GM18907 (cell line): Measurements from ENCODE around the gene DHCR7.

Source experiments
- ATAC-seq: cut with Tn5 transposase; IDR thresholded peaks from one replicate; pipeline ENCODE4 v1.9.1; 2021; ENCODE audit warnings: mild to moderate bottlenecking, moderate library complexity; ENCODE audit not compliant: unreplicated experiment

DHCR7 gene

DNA sequence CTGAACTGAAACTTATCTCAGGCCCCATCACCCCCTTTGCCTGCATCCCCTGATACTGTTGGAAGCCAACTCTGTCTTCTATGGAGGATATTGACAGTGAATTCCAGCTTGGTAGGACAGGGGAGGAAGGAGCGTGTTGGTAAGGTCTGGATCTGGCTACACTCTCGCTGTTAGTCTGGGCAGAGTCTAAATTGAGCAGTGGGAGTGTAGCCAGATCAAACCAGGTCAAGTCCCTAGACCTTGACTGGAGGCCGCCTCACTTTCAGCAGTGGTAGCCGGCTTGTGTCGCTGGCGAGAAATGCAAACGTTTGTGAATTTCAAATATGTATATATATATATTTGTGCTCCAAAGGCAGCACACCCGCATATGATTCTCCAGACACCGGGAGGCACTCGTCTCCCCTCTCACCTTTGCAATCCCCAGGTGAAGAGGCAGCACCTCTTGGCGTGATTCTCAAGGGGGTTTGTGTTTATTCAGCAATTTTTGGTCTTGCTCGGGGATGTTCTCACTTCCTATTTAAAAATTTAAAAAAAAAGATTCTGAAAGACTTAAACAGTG is 26.7 kb downstream of the DHCR7 start:
- ATAC-seq: no peak

GRCh38 chr11:71420455-71421241 is 27.5 kb downstream of the DHCR7 start:
- no peak for ATAC-seq

DNA sequence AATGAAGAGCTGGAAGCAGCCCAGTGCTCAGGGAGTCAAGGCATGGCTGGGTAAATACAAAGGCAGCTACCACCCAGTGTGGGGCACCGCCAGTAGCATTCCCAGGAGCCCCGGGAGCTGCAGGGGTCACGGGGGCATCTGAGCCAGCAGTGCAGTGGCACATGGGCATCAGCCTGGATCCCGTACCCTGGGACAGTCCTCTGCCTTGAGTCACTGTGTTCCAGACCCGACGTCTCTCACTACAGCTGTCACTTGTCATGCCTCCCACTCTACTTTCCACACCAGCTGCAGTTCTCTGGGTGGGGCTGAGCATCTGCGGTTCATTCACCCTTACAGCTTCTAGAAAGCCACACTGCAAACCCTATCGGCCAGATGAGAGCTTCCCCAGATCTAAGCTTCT is 29.6 kb downstream of the DHCR7 start:
- no peak for ATAC-seq

GRCh38 chr11:71414645-71415044 is 33.5 kb downstream of the DHCR7 start:
- no peak for ATAC-seq

DNA sequence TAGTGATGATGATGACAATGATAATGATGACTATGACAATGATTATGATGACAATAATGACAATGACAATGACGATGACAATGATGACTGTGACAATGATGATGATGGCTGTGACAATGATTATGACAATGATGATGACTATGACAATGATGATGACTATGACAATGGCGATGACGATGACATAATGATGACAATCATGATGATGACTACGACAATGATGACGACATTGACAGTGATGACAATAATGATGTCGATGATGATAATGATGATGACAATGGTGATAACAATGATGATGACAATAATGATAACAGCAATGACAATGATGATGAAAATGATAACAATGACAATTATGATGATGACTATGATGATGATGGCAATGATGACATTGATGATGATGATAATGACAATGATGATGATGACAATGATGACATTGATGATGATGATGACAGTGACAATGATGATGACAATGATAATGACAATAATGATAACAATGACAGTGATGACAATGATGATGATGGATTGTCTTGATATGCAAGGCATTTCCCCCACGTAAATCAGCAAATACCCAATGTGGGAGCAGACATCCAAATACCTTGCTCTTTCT is 37.7 kb downstream of the DHCR7 start:
- no peak for ATAC-seq

GRCh38 chr11:71408826-71409225 is 39.4 kb downstream of the DHCR7 start:
- ATAC-seq: no peak

DNA sequence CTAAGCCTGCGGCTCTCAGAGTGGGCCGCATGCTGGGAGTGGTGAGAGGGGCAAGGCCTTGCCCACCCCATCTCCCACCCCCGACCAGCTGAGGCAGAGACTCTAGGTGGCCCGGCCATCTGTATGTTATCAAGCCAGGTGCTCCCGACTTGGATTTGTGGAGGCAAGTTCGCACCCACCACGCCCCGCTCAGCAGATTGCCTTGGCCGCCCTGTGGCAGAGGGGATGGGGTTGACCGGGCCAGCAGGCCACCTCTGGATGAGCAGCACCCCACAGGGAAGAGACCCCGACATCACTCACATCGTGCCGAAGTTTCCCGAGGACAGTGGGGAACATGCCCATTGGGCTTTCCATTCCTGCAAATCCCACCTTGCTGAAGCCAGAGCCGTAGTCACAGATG is 40.8 kb downstream of the DHCR7 start:
- ATAC-seq: no peak

- ATAC-seq: no peak
Measured at GRCh38 chr11:71406681-71407080, 41.5 kb downstream of the DHCR7 start.

GRCh38 chr11:71404209-71404608 is 44.0 kb downstream of the DHCR7 start:
- no peak for ATAC-seq

DNA sequence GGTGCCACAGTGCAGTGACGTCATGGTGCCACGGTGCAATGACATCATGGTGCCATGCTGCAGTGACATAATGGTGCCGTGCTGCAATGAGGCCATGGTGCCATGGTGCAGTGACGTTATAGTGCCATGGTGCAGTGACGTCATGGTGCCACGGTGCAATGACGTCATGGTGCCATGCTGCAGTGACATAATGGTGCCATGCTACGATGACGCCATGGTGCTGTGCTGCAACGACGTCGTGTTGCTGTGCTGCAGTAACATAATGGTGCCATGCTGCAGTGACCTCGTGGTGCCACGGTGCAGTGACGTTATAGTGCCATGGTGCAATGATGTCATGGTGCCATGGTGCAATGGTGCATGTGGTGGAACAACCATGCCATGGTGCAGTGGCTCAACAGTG is 45.3 kb downstream of the DHCR7 start:
- ATAC-seq: no peak

- ATAC-seq: no peak
Measured at GRCh38 chr11:71400216-71400615, 48.0 kb downstream of the DHCR7 start.

DNA sequence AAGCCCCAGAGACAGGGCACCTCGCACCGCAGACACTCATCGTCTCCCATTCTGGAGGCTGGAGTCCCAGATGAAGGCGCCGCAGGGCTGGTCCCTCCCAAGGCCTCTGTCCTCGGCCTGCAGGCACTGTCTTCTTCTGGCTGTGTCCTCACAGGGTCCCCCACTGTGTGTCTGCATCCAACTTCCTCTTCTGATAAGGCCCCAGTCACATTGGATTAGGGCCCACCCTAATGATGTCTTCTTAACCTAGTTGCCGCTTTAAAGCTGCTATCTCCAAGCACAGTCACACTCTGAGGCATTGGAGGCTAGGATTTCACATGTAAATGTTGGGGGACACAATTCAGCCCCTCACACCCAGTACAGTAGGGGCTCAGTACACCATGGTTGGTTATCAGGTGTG is 48.9 kb downstream of the DHCR7 start:
- no peak for ATAC-seq

DNA sequence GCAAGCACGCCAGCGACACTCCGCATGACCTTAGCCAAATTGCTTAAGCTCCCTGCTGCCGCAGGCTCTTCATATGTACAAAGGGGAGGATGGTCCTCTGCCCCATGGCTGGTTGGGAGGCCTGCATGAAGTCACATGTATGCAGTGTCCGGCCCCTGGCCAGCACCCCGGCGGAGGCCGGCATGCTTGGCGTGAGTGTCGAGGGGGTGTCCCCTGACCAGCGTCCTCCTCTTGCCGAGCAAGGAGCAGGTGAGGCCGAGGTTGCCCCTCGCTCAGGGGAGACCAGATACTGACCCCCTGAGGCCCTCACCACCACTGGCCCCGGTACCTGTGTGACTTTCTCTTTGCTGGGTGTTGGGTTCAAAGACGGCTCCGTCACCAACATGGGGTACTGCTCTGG is 50.2 kb downstream of the DHCR7 start:
- no peak for ATAC-seq

GRCh38 chr11:71397331-71397860 is 50.8 kb downstream of the DHCR7 start:
- ATAC-seq: no peak

- ATAC-seq: no peak
Measured at GRCh38 chr11:71396548-71397123, 51.6 kb downstream of the DHCR7 start.

DNA sequence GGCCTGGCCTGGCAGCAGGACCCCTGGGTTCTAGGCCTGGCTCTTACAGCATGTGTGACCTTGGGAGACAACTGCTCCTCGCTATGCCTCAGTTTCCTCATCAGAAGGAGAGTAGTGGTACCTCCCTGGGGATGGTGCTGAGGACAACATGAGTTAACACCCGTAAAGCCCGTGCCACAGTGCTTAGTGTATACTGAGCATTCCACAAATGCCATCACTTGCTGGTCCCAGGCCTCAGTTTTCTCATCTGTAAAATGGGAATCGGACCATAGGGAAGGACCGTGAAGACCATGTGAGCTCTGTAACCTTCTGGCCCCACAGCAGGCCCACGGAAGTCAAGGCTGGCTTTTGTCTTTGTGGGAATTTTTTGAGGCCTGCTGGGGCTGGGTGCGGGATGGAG is 52.4 kb downstream of the DHCR7 start:
- ATAC-seq: no peak

DNA sequence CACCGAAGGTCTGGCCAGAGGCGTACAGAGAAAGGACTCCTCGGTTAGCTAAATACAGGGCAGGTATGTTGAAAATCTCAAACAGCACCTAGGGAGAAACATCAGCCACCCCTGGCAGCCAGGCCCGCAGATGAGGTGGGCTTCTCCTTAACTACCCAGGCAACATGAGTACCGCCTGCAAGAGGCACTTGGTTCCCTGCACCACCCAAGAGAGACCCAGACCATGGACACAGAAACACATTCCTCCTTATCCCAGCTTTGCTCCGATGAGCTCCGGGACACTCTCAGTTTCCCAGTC is 53.0 kb downstream of the DHCR7 start:
- ATAC-seq: no peak

DNA sequence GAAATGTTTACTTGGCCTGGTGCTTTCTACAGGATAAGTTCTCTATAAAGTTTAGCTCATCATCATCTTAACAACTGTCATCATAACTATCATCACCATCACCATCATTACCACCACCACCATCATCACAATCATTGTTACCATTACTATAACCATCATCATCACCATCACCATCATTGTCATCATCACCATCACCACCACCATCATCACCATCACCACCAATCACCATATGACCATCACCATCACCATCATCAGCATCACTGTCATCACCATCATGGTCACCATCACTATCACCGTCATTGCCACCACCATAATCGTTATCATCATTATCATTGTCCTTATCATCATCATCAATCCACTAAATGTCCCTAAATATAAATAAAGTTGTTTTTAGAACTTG is 54.9 kb downstream of the DHCR7 start:
- no peak for ATAC-seq

DNA sequence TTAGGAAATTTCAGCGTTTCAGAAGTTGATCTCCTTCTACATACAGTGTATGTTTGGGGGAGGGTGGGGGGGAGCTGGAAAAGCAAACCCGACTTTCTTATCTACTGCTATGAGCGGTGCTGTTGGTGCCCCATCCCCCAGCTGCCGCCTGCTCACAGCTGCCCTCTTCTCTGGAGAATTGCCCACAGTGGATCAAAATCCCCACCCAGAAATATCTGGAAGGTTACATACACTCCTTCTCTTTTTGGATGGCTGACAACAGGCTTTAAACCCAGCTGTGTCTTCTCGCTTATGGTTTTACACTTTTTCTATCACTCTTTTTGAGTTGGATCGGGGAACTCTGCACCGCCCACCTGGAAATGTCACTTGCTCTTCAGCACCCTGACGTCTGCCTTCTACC is 56.4 kb downstream of the DHCR7 start:
- ATAC-seq: no peak

DNA sequence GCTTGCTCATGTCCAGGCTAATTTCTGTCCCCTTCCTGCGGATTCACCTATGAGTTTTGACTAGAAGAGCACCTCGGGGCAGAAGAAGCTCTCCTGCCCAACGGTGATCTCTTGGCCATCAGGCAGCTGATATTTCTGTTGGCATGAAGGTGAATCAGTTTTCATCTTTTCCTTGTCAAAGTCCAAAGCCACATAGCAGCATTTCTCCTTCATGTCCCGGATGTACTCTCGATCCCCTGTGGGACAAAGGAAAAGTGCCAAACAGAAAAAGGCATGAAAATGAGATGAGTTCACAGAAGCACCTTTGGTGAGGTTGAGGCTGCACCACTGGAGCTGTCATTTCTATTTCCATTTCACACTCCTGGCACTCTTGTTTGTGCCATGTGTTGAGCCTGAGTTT is 56.8 kb downstream of the DHCR7 start:
- ATAC-seq: no peak

- no peak for ATAC-seq
Measured at GRCh38 chr11:71388637-71389235, 59.5 kb downstream of the DHCR7 start.
